Natural killer cell (primary cell): ENCODE results near the gene RAB3IL1. TPM values are rescaled to one million over a fixed set of nuclear protein-coding genes. Genes with fewer than 3 reads are reported as not detected.
A peak's percentile ranks its signal among the peaks of the same experiment; 100 is the strongest.

Experiments used
- ATAC-seq, 3 donors: fragments of 150-1000 bp in 2 of 3; fragments of 200-7000 bp in 1 of 3; cut with Tn5 transposase; 1 replicate in 1 of 3; 2 replicates in 2 of 3; pipeline ENCODE4 v1.10.0; 2021; ENCODE audit warnings: mild to moderate bottlenecking in 2 of 3, moderate library complexity in 2 of 3
- DNase-seq, 2 donors: peaks; one replicate each; pipeline versions ENCODE4 v3.0.0 to v3.0.0-alpha.2; 2013 to 2021; ENCODE audit warnings: mixed read lengths in 1 of 2
- H3K27ac ChIP-seq: one replicate; pipeline ENCODE4 v1.5.1; 2013; ENCODE audit warnings: mild to moderate bottlenecking, low read length
- H3K27me3 ChIP-seq: one replicate; pipeline ENCODE4 v1.6.1; 2013; ENCODE audit warnings: low read length; ENCODE audit not compliant: control insufficient read depth, insufficient read depth
- H3K36me3 ChIP-seq: one replicate; pipeline ENCODE4 v1.6.1; 2013; ENCODE audit warnings: low read length; ENCODE audit not compliant: control insufficient read depth, insufficient read depth
- H3K4me1 ChIP-seq: one replicate; pipeline ENCODE4 v1.6.1; 2013; ENCODE audit warnings: low read length; ENCODE audit not compliant: control insufficient read depth, insufficient read depth
- H3K4me3 ChIP-seq: one replicate; pipeline ENCODE4 v1.5.1; 2013; ENCODE audit warnings: low read length
- H3K9me3 ChIP-seq: one replicate; pipeline ENCODE4 v1.6.1; 2013; ENCODE audit warnings: low read length; ENCODE audit not compliant: control insufficient read depth, insufficient read depth
- H3K27ac Mint-ChIP-seq, 2 donors: one replicate each; pipeline ENCODE4 v1.8.0; 2022; ENCODE audit warnings: mild to moderate bottlenecking in 2 of 2, mixed read lengths in 2 of 2, moderate library complexity in 1 of 2
- H3K27me3 Mint-ChIP-seq, 2 donors: one replicate each; pipeline ENCODE4 v1.8.0; 2022; ENCODE audit warnings: low read depth in 2 of 2, mixed read lengths in 2 of 2
- H3K36me3 Mint-ChIP-seq: one replicate; pipeline ENCODE4 v1.8.0; 2022; ENCODE audit warnings: mixed read lengths
- H3K4me1 Mint-ChIP-seq, 2 donors: one replicate each; pipeline ENCODE4 v1.8.0; 2022; ENCODE audit warnings: mixed read lengths in 2 of 2
- H3K4me3 Mint-ChIP-seq: one replicate; pipeline ENCODE4 v1.8.0; 2022; ENCODE audit warnings: mild to moderate bottlenecking, moderate library complexity, mixed read lengths
- H3K9me3 Mint-ChIP-seq, 2 donors: one replicate each; pipeline ENCODE4 v1.8.0; 2022; ENCODE audit warnings: mixed read lengths in 2 of 2
- CTCF ChIP-seq: fragments of 200-600 bp; IDR thresholded peaks from one replicate; pipeline ENCODE4 v1.8.0; 2022; ENCODE audit warnings: antibody characterized with exemption
- WGBS: methylation state at CpG from one replicate; pipeline ENCODE4 v1.1.7; 2013; ENCODE audit warnings: missing lambda C conversion rate; ENCODE audit not compliant: insufficient coverage; 5-methylcytosine and 5-hydroxymethylcytosine counted together
- intact Hi-C: fragments of 100-400 bp; cut with micrococcal nuclease; formaldehyde crosslinking; loops from one replicate; pipeline ENCODE4 v1.14.2; 2022
- total RNA-seq, 4 donors: library from RNA; stranded (reverse); fragments of 120-200 nt in 1 of 4; gene quantifications; one replicate each; pipeline versions ENCODE4 v1.2.3 to v1.2.4, GENCODE V29; 2013 to 2022

RAB3IL1 gene
- total RNA-seq, 3 donors from 2014 or later (not counting 1 experiment from before 2014, with no cell fraction given): not detected

- Histone ChIP-seq H3K4me1 (peaks cover 7% of the 10 kb centered on the region), H3K9me3 (no peaks in the 10 kb centered on the region), H3K36me3 (no peaks in the 10 kb centered on the region), H3K4me3 (no peak overlapping the region), H3K27me3 (no peaks in the 10 kb centered on the region), H3K27ac (no peak overlapping the region)
- no peaks in the 10 kb centered on the region for H3K9me3 Mint-ChIP-seq
- H3K27ac Mint-ChIP-seq: no peak overlapping the region
- no peak for ATAC-seq
- H3K36me3 Mint-ChIP-seq: no peaks in the 10 kb centered on the region
- H3K27me3 Mint-ChIP-seq: peaks cover 16 to 21% of the 10 kb centered on the region in 2 donors
- no peak for DNase-seq
- 93% methylated on average over 2 of the region's 2 CpGs for WGBS
- no peak for TF ChIP-seq CTCF
- no peaks in the 10 kb centered on the region for H3K4me1 Mint-ChIP-seq
- intact Hi-C loops: no loop called here
- H3K4me3 Mint-ChIP-seq: no peak overlapping the region
Measured at GRCh38 chr11:61925736-61926135, 8.4 kb upstream of the RAB3IL1 start.

- no peaks in the 10 kb centered on the region for H3K9me3 Mint-ChIP-seq
- no peaks in the 10 kb centered on the region for H3K36me3 Mint-ChIP-seq
- H3K27ac ChIP-seq: no peak overlapping the region
- TF ChIP-seq CTCF: no peak
- no peaks in the 10 kb centered on the region for H3K4me1 Mint-ChIP-seq
- no peak overlapping the region for H3K4me3 ChIP-seq
- H3K4me3 Mint-ChIP-seq: no peak overlapping the region
- peaks cover 7% of the 10 kb centered on the region for H3K4me1 ChIP-seq
- H3K27me3 ChIP-seq: no peaks in the 10 kb centered on the region
- intact Hi-C loops: no loop called here
- no peaks in the 10 kb centered on the region for H3K36me3 ChIP-seq
- H3K27me3 Mint-ChIP-seq: peaks cover 25 to 28% of the 10 kb centered on the region in 2 donors
- WGBS: 81% methylated on average over 6 of the region's 6 CpGs
- DNase-seq: no peak
- H3K27ac Mint-ChIP-seq: no peak overlapping the region
- no peak for ATAC-seq
- no peaks in the 10 kb centered on the region for H3K9me3 ChIP-seq
Measured at GRCh38 chr11:61924064-61924455, 6.7 kb upstream of the RAB3IL1 start.

GRCh38 chr11:61923166-61924063 lies 6.0 kb upstream of the RAB3IL1 start:
- H3K4me3 Mint-ChIP-seq: no peak overlapping the region
- H3K27ac ChIP-seq: no peak overlapping the region
- no peak overlapping the region for H3K4me3 ChIP-seq
- no peak overlapping the region for H3K27ac Mint-ChIP-seq
- peaks cover 3% of the 10 kb centered on the region for H3K27me3 ChIP-seq
- H3K36me3 Mint-ChIP-seq: no peaks in the 10 kb centered on the region
- intact Hi-C loops: no loop called here
- 74% methylated on average over 18 of the region's 18 CpGs for WGBS
- peaks cover 7% of the 10 kb centered on the region for H3K4me1 ChIP-seq
- DNase-seq: peak in 1 of 2 donors; percentile 5
- ATAC-seq: no peak
- TF ChIP-seq CTCF: no peak
- no peaks in the 10 kb centered on the region for H3K9me3 ChIP-seq
- no peaks in the 10 kb centered on the region for H3K9me3 Mint-ChIP-seq
- no peaks in the 10 kb centered on the region for H3K4me1 Mint-ChIP-seq
- H3K36me3 ChIP-seq: no peaks in the 10 kb centered on the region
- peaks cover 32 to 34% of the 10 kb centered on the region in 2 donors for H3K27me3 Mint-ChIP-seq
